Eye (tissue), 1 donor: Measurements from ENCODE around the gene UBP1.
"Not testable (repeated sequence)": the region's sequence is repeated elsewhere in the genome, so short reads cannot be mapped to it uniquely, and the experiment has no call there.

Source experiments
- DNase-seq: peaks from one replicate; pipeline ENCODE4 v3.0.0-alpha.2; 2015

Gene UBP1

GRCh38 chr3:33388374-33389100, 51.7 kb downstream of the UBP1 start:
- DNase-seq = no peak

- DNase-seq = no peak
Observed at GRCh38 chr3:33386631-33387030, 53.6 kb downstream of the UBP1 start.

- no peak for DNase-seq
Observed at GRCh38 chr3:33385423-33385822, 54.8 kb downstream of the UBP1 start.

- DNase-seq = no peak
Observed at GRCh38 chr3:33383951-33384350, 56.3 kb downstream of the UBP1 start.

GRCh38 chr3:33380653-33381052, 59.6 kb downstream of the UBP1 start:
- DNase-seq = no peak

- DNase-seq = no peak
Observed at GRCh38 chr3:33377931-33378330, 62.3 kb downstream of the UBP1 start.

- no peak for DNase-seq
Observed at GRCh38 chr3:33377489-33377888, 62.7 kb downstream of the UBP1 start.

GRCh38 chr3:33373082-33373437, 67.1 kb downstream of the UBP1 start:
- no peak for DNase-seq

- peak; percentile 81 for DNase-seq
Observed at GRCh38 chr3:33372218-33373081, 67.8 kb downstream of the UBP1 start.

- DNase-seq = no peak
Observed at GRCh38 chr3:33364531-33365128, 75.6 kb downstream of the UBP1 start.

GRCh38 chr3:33364060-33364459, 76.1 kb downstream of the UBP1 start:
- DNase-seq = no peak

- no peak for DNase-seq
Observed at GRCh38 chr3:33363113-33363800, 76.9 kb downstream of the UBP1 start.

- no peak for DNase-seq
Observed at GRCh38 chr3:33360136-33360825, 79.9 kb downstream of the UBP1 start.

GRCh38 chr3:33358172-33358781, 81.9 kb downstream of the UBP1 start:
- DNase-seq = no peak

- DNase-seq = no peak
Observed at GRCh38 chr3:33355611-33356010, 84.6 kb downstream of the UBP1 start.

GRCh38 chr3:33339758-33340157, 100.4 kb downstream of the UBP1 start:
- no peak for DNase-seq

- not testable (repeated sequence) for DNase-seq
Observed at GRCh38 chr3:33338936-33339465, 101.2 kb downstream of the UBP1 start.
